Anterior cingulate cortex (tissue), 58 donors: ENCODE measurements around the gene SERPINI1.
A peak's percentile ranks its signal among the peaks of the same experiment; 100 is the strongest.
"Not testable (repeated sequence)": the region's sequence is repeated elsewhere in the genome, so short reads cannot be mapped to it uniquely, and the experiment has no call there.

Experiments used
- DNase-seq, 58 donors: peaks; one replicate each; lab custom pipeline; 2025; lab: John Stamatoyannopoulos, UW

The SERPINI1 gene

GRCh38 chr3:167780214-167780883 is 44.8 kb downstream of the SERPINI1 start:
- no peak for DNase-seq

- peak in 45 of 58 donors; percentile 1 to 66 (median 32) for DNase-seq
Observed at GRCh38 chr3:167783781-167784180, 48.3 kb downstream of the SERPINI1 start.

GRCh38 chr3:167785790-167786189 is 50.3 kb downstream of the SERPINI1 start:
- DNase-seq, result no peak

GRCh38 chr3:167787440-167787839 is 51.9 kb downstream of the SERPINI1 start:
- DNase-seq, result peak in 2 of 58 donors; percentile 2

- DNase-seq, result no peak
Observed at GRCh38 chr3:167798443-167798842, 62.9 kb downstream of the SERPINI1 start.

- DNase-seq, result no peak
Observed at GRCh38 chr3:167808910-167809309, 73.4 kb downstream of the SERPINI1 start.

- no peak for DNase-seq
Observed at GRCh38 chr3:167810236-167810635, 74.7 kb downstream of the SERPINI1 start.

GRCh38 chr3:167811031-167811430 is 75.5 kb downstream of the SERPINI1 start:
- no peak for DNase-seq

- DNase-seq, result peak in 1 of 58 donors; percentile 6
Observed at GRCh38 chr3:167813169-167814123, 77.9 kb downstream of the SERPINI1 start.

GRCh38 chr3:167814441-167814951 is 79.0 kb downstream of the SERPINI1 start:
- DNase-seq, result peak in 50 of 58 donors; percentile 15 to 90 (median 59)

- no peak for DNase-seq
Observed at GRCh38 chr3:167816953-167817352, 81.4 kb downstream of the SERPINI1 start.

GRCh38 chr3:167820102-167820865 is 84.8 kb downstream of the SERPINI1 start:
- no peak for DNase-seq

- DNase-seq, result no peak
Observed at GRCh38 chr3:167821248-167821805, 85.8 kb downstream of the SERPINI1 start.

GRCh38 chr3:167823738-167824137 is 88.2 kb downstream of the SERPINI1 start:
- no peak for DNase-seq

- DNase-seq, result not testable (repeated sequence)
Observed at GRCh38 chr3:167827588-167827987, 92.1 kb downstream of the SERPINI1 start.

- no peak for DNase-seq
Observed at GRCh38 chr3:167829071-167829470, 93.5 kb downstream of the SERPINI1 start.

- no peak for DNase-seq
Observed at GRCh38 chr3:167830007-167830406, 94.5 kb downstream of the SERPINI1 start.

- no peak for DNase-seq
Observed at GRCh38 chr3:167835359-167835758, 99.8 kb downstream of the SERPINI1 start.

GRCh38 chr3:167835953-167836352 is 100.4 kb downstream of the SERPINI1 start:
- no peak for DNase-seq

- no peak for DNase-seq
Observed at GRCh38 chr3:167837466-167837865, 101.9 kb downstream of the SERPINI1 start.
